ENCODE measurements around the gene CACNA2D2.
"Not testable (repeated sequence)": the region's sequence is repeated elsewhere in the genome, so short reads cannot be mapped to it uniquely, and the experiment has no call there.

The CACNA2D2 gene

GRCh38 chr3:50530001-50530970, 26.9 kb upstream of the CACNA2D2 start:
- DNase-seq: no peak

- DNase-seq: peak in 1 of 4 experiments; percentile 16
Observed at GRCh38 chr3:50525987-50526386, 22.6 kb upstream of the CACNA2D2 start.

GRCh38 chr3:50525191-50525910, 21.9 kb upstream of the CACNA2D2 start:
- no peak for DNase-seq

GRCh38 chr3:50524746-50525145, 21.3 kb upstream of the CACNA2D2 start:
- no peak for DNase-seq

- no peak for DNase-seq
Observed at GRCh38 chr3:50523279-50523811, 19.9 kb upstream of the CACNA2D2 start.

GRCh38 chr3:50521572-50521971, 18.1 kb upstream of the CACNA2D2 start:
- no peak for DNase-seq

GRCh38 chr3:50520849-50521248, 17.4 kb upstream of the CACNA2D2 start:
- DNase-seq: no peak

GRCh38 chr3:50519471-50520089, 16.1 kb upstream of the CACNA2D2 start:
- DNase-seq: peak; percentile 34 to 60 (median 55)

- no peak for DNase-seq
Observed at GRCh38 chr3:50518436-50518835, 15.0 kb upstream of the CACNA2D2 start.

GRCh38 chr3:50517721-50518206, 14.3 kb upstream of the CACNA2D2 start:
- no peak for DNase-seq

- DNase-seq: no peak
Observed at GRCh38 chr3:50516440-50516871, 13.0 kb upstream of the CACNA2D2 start.

GRCh38 chr3:50515565-50516439, 12.4 kb upstream of the CACNA2D2 start:
- DNase-seq: no peak

GRCh38 chr3:50512908-50513307, 9.5 kb upstream of the CACNA2D2 start:
- not testable (repeated sequence) for DNase-seq

- DNase-seq: no peak
Observed at GRCh38 chr3:50512131-50512530, 8.7 kb upstream of the CACNA2D2 start.

- DNase-seq: no peak
Observed at GRCh38 chr3:50510325-50510724, 6.9 kb upstream of the CACNA2D2 start.

- DNase-seq: no peak
Observed at GRCh38 chr3:50509715-50510114, 6.3 kb upstream of the CACNA2D2 start.

- no peak for DNase-seq
Observed at GRCh38 chr3:50508821-50509220, 5.4 kb upstream of the CACNA2D2 start.

GRCh38 chr3:50506169-50506568, 2.7 kb upstream of the CACNA2D2 start:
- no peak for DNase-seq

- no peak for DNase-seq
Observed at GRCh38 chr3:50504681-50505080, 1.2 kb upstream of the CACNA2D2 start.

- DNase-seq: no peak
Observed at GRCh38 chr3:50502584-50503423, 630 bp downstream of the CACNA2D2 start.

GRCh38 chr3:50502225-50502583, 1.2 kb downstream of the CACNA2D2 start:
- no peak for DNase-seq

All from activated naive CD4-positive, alpha-beta T cell (primary cell).